Left renal pelvis (tissue), 4 donors: ENCODE data around the gene ABHD3. TPM values are rescaled to one million over a fixed set of nuclear protein-coding genes. Genes with fewer than 3 reads are reported as not detected.

Source experiments
- polyA plus RNA-seq, 4 donors: library from polyadenylated mRNA; unstranded; fragments of 120-200 nt; gene quantifications; one replicate each; pipeline ENCODE4 v1.2.1, GENCODE V29; 2013; ENCODE audit not compliant: insufficient read length in 4 of 4

Gene ABHD3
- polyA plus RNA-seq, 4 donors: 12.1 to 24.5 (median 21.4) TPM

Other genes with a start within 250 kb of the ABHD3 start
- gene ESCO1, start 104.1 kb downstream of the ABHD3 start, polyA plus RNA-seq: 10 to 100 TPM; 18.2 to 36.8 (median 27.1) TPM
- 100 to 1,000 TPM; 116 to 205 (median 142) TPM for gene SNRPD1, start 92.5 kb downstream of the ABHD3 start, polyA plus RNA-seq
- gene MIB1, start 36.0 kb upstream of the ABHD3 start, polyA plus RNA-seq: 10 to 100 TPM; 55.6 to 74.6 (median 64.0) TPM